ENCODE measurements around the gene PACSIN2.

PACSIN2 gene

GRCh38 chr22:43044290-43044712 lies 29.4 kb upstream of the PACSIN2 start:
- no peak overlapping the region for H3K4me3 ChIP-seq (ENCODE audit: low read depth, low read length)
- TF ChIP-seq, protein P1, sequence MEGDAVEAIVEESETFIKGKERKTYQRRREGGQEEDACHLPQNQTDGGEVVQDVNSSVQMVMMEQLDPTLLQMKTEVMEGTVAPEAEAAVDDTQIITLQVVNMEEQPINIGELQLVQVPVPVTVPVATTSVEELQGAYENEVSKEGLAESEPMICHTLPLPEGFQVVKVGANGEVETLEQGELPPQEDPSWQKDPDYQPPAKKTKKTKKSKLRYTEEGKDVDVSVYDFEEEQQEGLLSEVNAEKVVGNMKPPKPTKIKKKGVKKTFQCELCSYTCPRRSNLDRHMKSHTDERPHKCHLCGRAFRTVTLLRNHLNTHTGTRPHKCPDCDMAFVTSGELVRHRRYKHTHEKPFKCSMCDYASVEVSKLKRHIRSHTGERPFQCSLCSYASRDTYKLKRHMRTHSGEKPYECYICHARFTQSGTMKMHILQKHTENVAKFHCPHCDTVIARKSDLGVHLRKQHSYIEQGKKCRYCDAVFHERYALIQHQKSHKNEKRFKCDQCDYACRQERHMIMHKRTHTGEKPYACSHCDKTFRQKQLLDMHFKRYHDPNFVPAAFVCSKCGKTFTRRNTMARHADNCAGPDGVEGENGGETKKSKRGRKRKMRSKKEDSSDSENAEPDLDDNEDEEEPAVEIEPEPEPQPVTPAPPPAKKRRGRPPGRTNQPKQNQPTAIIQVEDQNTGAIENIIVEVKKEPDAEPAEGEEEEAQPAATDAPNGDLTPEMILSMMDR (IDR thresholded peaks at IDR 0.05; ENCODE audit: low read depth, low read length, missing control alignments), result no peak
- DNase-seq (ENCODE audit: low read depth), result no peak

GRCh38 chr22:43042101-43042780 lies 27.3 kb upstream of the PACSIN2 start:
- DNase-seq (ENCODE audit: low read depth), result no peak
- H3K4me3 ChIP-seq (ENCODE audit: low read depth, low read length), result no peak overlapping the region
- TF ChIP-seq, protein P1 (IDR thresholded peaks at IDR 0.05; ENCODE audit: low read depth, low read length, missing control alignments), result no peak

DNA sequence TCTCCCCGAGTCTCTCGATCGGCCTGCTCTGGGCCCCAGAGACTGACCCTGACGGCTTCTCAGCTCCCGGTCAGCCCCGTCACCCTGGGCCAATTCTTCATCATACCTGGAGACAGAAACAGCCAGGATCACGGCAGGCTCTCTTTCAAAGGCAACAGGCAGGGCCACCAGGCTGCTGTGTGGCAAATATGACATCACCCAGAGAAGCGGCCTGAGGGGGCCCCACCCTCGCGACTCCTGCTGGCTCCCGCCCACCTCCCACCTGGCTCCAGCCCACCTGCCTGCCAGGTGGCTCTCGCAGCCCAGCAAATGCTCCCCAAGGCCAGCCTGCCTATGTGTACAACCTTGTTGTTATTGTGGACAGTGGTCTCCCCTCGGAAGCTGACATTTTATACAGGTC lies 24.9 kb upstream of the PACSIN2 start:
- H3K4me3 ChIP-seq (ENCODE audit: low read depth, low read length), result no peak overlapping the region
- DNase-seq (ENCODE audit: low read depth), result no peak
- TF ChIP-seq, protein P1 (IDR thresholded peaks at IDR 0.05; ENCODE audit: low read depth, low read length, missing control alignments), result no peak

- no peak overlapping the region for H3K4me3 ChIP-seq (ENCODE audit: low read depth, low read length)
- TF ChIP-seq, protein P1 (IDR thresholded peaks at IDR 0.05; ENCODE audit: low read depth, low read length, missing control alignments), result no peak
- no peak for DNase-seq (ENCODE audit: low read depth)
Measured at GRCh38 chr22:43038325-43038724, 23.4 kb upstream of the PACSIN2 start.

DNA sequence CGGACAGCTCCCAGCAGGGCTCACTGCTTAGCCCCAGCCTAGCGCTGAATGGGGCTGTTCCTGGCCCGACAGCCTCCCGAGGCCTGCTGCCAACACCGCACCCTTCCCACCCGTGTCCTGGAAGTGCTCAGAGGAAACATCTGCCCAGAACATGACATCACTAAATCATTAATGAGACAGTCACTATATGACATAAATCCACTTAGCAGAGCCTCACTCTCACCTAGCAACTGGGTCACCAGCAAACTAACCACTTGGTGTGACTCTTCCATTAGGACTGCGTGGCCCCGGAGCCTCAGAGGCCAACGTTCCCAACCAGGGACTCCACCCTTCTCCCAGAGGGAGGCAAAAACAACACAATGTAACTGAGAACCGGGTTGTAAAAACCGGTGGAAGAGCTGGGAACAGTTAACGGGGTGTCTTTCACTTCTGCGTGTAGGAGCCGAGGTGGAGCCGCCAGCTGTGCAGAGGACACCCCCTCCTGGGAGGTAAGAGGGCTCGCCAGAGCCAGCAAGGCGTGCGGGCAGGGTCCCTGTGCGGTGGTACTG lies 21.4 kb upstream of the PACSIN2 start:
- no peak for DNase-seq (ENCODE audit: low read depth)
- no peak overlapping the region for H3K4me3 ChIP-seq (ENCODE audit: low read depth, low read length)
- TF ChIP-seq, protein P1 (IDR thresholded peaks at IDR 0.05; ENCODE audit: low read depth, low read length, missing control alignments), result no peak

- no peak for DNase-seq (ENCODE audit: low read depth)
- TF ChIP-seq, protein P1 (IDR thresholded peaks at IDR 0.05; ENCODE audit: low read depth, low read length, missing control alignments), result no peak
- H3K4me3 ChIP-seq (ENCODE audit: low read depth, low read length), result no peak overlapping the region
Measured at GRCh38 chr22:43035250-43035649, 20.3 kb upstream of the PACSIN2 start.

- TF ChIP-seq, protein P1 (IDR thresholded peaks at IDR 0.05; ENCODE audit: low read depth, low read length, missing control alignments), result no peak
- DNase-seq (ENCODE audit: low read depth), result no peak
- H3K4me3 ChIP-seq (ENCODE audit: low read depth, low read length), result no peak overlapping the region
Measured at GRCh38 chr22:43031617-43032016, 16.7 kb upstream of the PACSIN2 start.

Measured in GM12864 (cell line).